GM12872 (cell line): Measurements from ENCODE around the gene WLS.

Experiments used
- CTCF ChIP-seq: IDR thresholded peaks from 3 replicates; pipeline ENCODE4 v1.5.1; 2011; ENCODE audit warnings: low read depth, mild to moderate bottlenecking, low read length, moderate library complexity; ENCODE audit not compliant: insufficient read depth

WLS gene

GRCh38 chr1:68225781-68226180 is 6.5 kb downstream of the WLS start:
- no peak for TF ChIP-seq CTCF

GRCh38 chr1:68223687-68224086 is 8.6 kb downstream of the WLS start:
- no peak for TF ChIP-seq CTCF

GRCh38 chr1:68221980-68222373 is 10.3 kb downstream of the WLS start:
- TF ChIP-seq CTCF, result no peak

GRCh38 chr1:68221001-68221979 is 11.0 kb downstream of the WLS start:
- no peak for TF ChIP-seq CTCF

GRCh38 chr1:68220420-68220819 is 11.9 kb downstream of the WLS start:
- TF ChIP-seq CTCF, result no peak

- TF ChIP-seq CTCF, result no peak
Observed at GRCh38 chr1:68218490-68218889, 13.8 kb downstream of the WLS start.

- TF ChIP-seq CTCF, result no peak
Observed at GRCh38 chr1:68217618-68218017, 14.7 kb downstream of the WLS start.
